ENCODE results near the gene LRRC32.

Gene LRRC32

DNA sequence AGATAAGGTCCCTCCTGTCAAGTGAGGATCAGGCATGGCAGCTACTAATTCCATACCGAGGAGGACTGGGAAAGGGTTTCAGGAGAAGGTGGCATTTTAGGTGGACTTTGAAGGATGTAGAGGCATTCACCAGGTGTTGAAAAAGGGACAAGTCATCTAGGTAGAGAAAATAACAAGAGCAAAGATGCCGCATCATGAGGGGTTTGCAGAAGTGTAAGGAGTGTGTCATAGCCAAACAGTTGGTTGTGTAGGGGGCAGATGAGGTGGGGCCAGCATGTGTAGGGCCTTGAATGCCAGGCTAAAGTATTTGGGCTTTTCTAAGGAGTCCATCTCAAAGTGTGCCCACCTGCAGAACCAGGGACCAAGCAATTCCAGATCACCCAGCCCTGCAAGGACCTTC, 11.6 kb upstream of the LRRC32 start:
- no peak for DNase-seq (ENCODE audit: low read depth in 3 of 3)

DNA sequence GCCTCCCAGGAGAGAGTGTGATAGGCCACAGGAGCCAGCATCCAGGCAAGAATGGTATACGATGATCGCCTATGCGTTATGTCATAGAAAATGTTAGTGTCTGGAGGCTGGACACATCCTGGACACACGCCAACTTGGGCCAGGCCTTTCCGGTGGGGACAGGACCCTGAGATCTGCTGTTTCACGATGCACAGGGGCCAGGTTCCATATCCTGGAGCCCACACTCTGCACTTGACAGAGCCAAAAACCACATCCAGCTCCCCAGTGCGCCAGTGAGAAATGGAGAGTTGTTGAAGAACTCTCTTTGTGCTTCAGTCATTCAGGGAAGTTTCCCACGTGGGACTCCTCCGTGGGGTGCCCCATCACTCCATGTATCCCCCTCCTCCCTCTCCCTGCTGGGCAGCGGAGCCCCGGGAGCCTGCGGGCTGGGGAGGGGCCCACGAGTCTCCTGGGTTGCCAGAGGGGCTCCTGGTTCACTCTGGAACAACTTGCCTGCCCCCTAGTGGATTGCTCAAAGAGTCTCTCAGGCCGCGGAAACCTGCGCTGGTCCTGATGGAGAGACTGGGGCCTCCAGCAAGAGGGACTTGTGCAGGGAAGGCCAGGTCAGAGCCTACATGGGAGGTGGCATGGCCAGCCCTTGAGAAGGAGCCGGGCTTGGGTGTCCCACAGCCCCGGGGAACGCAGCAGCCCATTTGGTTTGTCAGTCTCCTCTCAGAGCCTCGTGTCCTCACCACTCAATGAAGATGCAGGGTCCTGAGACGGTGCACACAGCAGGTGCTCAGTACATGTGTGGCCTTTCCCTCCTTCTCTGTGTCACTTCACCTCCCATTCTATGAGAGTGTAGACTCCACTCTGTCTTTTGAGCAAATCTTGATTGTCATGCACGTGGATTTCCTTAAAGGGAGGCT, 10.2 kb upstream of the LRRC32 start:
- peak; percentile 38 to 55 (median 38) for DNase-seq (ENCODE audit: low read depth in 3 of 3)

DNA sequence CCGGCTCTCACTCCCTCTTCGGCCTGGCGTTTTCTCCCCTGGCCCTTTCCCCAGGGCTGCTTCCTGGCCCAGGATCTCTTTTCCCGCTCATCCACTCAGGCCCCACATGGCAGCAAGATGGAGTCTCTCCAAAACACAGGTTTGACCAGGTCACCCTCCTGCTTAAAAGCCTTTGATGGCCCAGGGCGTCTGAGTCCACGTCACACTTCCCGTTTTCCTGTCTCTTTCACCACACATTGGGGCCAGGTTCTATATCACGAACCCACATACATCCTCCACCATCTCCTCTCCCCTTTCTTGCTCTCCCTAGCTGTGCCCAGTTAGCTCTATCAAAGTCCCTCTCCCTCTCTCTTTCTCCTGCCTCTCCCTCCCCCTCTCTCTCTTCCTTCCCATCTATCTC, 7.8 kb upstream of the LRRC32 start:
- DNase-seq (ENCODE audit: low read depth in 3 of 3): no peak

DNA sequence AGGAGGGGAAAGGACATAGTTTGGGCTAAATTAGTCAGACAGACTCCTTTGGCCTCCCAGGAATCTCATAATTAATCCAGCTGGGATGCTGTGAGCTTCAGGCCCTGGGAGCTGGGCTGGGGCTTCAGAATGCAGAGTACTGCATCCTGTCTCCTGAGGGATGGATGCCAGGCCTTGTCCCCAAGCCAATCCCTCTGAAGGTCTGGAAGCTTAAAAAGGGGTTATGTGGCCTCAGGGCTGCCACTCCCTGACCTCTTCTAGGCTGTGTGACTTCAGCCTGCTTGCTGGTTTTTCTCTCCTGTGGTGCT, 6.9 kb upstream of the LRRC32 start:
- no peak for DNase-seq (ENCODE audit: low read depth in 3 of 3)

DNA sequence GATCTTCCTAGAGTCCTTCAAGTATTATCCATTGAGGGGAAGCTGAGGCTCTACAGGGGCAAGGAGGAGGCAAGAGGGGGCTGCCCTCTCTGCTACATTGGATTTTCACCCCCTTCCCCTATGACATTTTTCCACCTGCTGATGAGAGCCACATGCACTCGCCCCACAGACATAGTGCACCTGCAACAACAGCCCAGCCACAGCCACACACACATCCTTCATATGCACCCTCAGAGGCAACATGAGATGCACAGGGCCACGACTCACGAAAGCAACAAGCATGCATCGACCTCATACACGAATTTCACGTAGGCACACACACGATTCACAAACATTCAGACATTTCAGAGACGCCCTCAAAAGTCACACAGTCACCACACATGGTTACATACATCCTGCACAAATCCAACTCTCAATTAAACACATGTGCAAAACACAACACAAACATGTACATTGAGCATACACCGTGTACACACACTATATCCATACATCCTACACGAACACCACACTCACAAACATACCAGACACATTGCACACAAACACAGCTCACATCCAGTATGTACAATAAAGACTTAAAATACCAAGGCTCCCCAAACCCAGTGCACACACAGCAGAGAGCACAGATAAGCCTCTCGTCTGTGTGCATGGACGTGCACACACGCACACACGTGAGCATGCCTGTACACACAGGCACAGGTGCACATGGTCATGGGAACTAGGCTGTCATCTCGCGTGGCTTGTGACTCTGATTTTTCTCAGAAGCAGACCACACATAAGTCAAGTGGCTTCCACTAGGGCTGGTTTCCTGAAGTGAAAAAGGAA, 6.3 kb upstream of the LRRC32 start:
- no peak for DNase-seq (ENCODE audit: low read depth in 3 of 3)

DNA sequence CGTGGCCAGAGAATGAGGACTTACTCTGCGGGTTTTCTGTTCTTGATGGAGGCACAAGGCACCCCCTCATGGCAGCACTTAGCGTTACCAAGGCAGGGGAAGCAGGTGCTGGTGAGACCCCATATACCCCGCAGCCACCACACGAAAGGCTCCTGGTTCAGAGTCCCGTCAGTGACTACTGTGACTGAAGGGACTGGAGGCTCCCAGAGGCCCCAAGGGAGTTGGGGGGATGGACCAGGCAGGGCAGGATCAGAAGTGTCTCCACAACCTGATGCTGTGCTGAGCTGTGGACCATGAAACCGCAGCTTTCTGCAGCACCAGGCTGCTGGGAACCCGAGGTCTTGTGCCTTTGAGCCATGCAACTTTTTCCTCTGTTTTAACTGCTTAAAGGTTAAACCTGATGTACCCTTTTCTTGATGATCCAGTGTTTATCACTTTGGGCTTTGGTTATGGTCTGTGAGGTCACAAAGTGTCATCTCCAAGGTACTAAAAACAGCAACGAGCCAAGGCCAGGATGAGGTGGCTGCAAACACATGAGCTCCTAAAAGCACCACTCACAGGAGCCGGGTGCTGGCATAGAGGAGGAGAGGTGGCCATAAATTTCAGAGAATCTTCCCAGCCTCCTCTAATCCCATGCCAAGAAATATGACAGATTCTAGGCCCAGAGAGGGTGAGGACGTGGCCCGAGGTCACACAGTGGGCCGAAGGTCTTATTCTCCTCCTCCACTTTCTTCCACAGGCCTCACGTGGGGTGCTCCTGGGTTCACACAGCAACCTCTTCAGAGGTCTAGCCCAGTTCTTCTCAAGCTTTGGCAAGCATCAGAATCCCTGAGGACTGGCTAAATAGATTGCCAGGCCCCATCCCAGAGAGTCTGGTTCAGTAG, 4.2 kb upstream of the LRRC32 start:
- no peak for DNase-seq (ENCODE audit: low read depth in 3 of 3)

DNA sequence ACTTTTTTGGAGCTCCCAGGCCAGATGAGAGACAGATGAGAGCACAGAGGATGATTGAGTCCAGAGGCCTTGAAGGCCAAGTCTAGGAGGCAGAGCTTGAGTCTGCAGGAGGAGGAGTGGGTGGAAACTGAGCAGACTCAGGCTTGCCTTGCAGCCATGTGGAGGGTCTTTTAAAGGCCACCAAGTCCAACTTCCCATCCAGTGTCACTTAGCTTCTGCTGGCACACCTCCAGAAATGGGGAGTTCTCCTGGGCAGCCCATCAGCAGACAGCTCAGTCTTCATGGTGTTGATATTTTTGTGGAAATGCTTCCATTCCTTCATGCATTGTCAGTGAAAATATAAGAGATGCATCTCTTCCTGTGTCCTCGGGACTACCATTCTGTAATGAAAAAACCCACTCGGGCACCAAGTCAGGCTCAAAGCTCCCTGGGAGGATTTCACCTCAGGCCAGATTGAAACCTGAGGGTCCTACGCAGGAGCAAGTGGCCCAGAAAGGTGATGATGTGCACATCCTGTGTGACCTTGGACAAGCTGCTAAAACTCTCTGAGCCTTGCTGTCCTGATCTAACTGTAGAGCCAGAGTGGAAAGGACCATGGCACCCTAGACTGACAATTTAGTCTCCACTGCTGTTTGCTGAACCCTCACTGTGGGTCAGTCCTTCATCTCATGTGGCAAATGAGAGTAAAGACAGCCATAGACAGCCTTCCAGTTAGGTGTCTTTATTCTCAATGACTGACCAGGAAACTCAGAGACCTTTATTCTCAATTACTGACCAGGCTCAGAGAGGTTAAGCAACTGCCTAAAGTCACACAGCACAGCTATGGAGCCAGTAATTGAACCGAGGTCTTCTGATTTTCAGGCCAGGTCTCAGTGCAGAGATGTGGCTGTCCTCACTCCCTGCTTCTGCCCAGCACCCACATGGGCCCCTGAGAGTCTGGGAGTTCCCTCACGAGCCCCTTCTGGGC, 2.9 kb upstream of the LRRC32 start:
- DNase-seq (ENCODE audit: low read depth in 3 of 3): no peak

DNA sequence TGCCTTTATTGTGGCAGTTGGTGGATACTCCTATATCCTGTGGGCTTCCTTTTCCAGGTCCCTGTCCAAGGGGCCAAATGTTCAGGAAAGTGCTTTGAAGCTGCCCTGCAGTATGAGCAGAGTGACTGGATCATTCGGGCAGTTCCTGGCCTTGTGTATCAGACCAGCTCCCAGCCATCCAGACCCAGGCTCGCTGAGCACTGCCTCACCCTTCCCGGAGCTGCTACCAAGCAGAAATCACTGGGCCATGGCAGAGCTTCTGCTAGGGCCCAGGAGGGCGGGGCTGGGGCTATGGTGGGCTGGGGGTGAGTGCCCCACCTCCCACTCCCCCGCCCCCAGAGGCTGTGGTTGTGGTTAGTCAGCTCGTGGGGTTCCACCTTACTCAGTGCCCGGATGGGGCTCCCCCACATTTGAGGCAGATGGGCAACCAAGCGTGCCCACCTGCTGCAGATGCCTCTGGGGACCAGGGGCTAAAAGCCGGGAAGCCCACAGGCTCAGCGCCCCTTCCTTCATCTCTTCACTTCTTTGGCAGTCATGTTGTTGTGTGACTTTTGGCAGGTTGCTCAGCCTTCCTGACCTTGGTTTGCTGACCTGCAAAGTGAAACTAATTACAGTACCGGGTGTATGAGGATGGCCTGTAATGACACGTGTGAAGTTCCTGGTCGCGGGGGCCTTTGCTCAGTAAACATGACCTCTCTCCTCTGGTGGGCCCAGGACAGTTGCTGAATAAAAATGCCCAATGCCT, 2.1 kb upstream of the LRRC32 start:
- peak in 1 of 3 experiments; percentile 31 for DNase-seq (ENCODE audit: low read depth in 3 of 3)

DNA sequence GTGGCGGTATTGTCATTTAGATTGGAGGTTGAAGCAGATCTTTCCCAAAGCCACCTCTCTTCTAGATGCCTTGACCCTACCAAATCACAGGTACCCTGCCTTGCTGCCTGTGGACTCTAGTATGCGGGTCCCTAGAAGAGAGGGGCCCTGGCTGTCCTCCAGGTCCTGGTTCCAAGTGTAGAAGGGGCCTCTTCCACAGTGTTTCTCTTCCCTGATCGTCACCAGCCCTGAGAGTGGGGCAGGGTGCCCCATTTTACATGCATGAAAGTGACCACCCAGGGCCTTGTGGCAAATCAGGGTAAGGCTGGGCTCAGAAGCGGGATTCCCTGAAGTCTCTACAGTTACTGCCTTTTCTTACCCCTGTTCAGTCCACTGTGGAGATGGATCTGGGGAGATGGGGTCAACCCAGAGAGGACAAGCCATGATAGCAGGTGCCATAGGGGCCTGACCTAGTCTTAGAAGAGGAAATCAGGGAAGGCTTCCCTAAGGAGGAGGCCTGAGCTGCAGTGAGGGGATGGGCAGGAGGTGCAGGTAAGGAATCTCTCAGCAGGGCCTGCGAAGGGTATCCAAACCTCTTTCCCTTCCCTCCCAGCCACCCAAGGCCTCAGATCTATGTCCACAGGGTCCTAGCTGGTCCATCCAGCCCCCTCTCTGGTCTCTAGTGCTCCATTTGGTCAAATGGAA, 1.2 kb upstream of the LRRC32 start:
- no peak for DNase-seq (ENCODE audit: low read depth in 3 of 3)

DNA sequence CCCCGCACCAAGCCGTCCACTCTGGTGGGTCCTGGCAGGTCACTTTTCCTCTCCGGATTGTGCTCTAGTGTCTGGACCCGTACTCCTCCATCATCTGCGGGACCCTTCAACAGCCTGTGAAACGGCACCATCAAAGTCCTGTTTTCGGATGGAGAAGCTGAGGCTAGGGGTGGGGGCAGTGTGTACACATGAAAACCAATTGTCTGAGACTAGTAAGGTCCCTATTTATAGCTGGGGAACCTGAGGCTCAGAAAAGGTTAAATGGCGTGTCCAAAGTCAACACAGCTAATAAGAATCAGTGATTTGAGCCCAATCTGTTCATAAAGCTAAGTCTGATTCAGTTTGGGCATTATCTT, 668 bp upstream of the LRRC32 start:
- DNase-seq (ENCODE audit: low read depth in 3 of 3): no peak

DNA sequence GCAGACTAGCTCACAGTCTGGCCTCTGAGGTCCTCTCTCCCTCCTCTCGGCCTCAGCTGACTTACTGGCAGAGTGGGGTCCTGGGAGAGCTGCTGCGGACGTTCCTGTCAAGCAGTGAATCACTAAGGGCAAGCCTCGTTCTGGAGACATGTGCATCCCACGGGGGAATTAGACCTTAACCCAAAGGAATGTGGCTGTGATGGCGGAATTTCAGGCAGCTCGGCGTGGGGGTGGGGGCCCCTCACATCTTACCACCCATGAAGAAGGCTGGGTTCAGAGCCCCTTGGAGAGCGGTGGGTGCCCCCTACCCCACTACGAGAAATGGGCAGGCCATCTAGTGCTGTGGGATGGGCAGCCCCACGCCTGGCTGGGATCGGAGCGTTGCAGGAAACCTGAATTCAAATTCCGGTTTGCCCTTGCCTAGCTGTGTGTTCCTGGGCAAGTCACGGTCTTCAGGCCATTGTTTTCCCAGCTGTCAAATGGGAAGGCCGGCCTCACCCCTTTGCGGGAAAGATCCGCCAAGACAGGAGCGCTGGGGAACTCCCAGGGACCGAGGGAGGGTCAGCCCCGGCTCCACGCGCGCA, 554 bp downstream of the LRRC32 start:
- DNase-seq (ENCODE audit: low read depth in 3 of 3): no peak

DNA sequence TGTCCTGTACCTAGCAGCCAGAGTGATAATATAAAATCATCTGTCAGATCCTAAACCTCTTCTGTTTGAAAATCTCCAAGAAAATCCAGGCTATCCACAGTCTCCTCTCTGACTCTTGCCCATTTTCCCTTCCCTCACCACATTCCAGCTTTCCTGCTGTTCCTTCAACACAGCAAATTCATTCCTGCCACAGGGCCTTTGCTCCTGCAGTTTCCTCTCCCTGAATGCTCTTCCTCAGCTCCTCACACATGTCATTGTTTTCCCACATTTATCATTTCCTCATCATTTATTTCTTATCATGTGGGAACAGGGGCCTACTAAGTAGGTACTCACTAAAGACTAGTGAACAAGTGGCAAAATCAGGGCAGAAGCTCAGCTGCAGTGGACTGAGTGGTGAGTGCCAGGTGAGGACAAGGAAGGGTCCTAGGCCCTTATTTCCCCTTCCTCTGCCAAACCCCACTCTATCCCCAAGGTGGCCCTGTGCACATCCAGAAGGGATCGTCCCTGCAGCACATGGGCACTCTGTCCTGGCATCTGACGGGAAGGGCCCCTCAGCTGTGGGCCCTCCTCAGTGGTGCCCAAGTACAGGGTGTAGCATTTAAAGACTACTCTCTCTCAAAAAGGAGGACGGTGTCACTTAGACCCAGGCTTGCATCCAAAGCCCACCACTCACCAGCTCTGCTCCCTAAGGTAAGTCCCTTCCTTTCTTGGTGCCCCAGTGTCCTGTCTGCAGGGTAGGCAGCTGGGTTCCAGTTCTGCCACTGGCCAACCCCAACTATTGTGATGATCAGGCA, 2.0 kb downstream of the LRRC32 start:
- no peak for DNase-seq (ENCODE audit: low read depth in 3 of 3)

DNA sequence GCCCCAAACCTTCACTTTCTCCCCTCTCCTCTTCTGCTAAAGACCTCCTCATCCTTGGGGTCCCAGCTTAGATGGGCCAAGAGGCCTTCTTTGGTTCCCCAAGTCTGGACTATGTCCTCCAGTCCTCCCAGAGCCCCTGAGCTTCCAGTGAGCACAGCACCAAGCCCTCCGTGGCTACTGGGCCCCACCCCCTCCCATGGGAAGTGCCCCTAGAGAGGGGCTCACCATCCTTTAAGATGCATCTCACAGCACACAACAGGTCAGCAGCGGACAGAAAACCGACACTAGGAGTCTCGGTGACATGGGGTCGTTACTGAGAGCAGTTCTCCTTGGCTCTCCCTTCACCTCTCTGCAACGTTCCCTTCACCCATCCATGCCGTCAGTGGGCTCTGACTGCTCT, 2.7 kb downstream of the LRRC32 start:
- DNase-seq (ENCODE audit: low read depth in 3 of 3): no peak

DNA sequence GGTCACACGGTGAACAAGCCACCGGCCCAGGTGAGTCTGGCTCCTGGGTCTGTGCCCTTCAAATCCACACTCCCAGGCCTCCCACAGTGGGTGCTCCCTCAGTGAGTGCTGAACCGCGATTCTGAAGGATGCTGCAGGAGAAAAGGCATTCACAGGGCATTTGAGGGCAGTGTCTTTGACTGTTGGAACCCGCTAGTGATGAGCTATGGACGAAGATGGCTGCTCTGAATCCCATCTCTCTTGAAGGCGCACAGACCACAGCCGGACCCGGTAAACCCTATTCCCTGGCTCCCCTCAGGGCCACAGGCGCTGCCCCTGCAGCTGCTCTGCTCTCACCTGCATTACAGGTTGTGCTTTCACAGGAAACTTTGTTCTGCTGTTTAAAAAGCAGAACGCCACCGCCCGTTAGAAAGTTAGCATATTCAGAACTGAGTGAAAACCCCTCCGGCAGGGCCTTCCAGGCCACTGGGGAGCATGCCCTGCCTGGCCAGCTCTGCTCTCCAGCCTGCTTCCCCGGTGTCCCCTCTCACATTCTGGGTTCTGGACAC, 3.2 kb downstream of the LRRC32 start:
- no peak for DNase-seq (ENCODE audit: low read depth in 3 of 3)

DNA sequence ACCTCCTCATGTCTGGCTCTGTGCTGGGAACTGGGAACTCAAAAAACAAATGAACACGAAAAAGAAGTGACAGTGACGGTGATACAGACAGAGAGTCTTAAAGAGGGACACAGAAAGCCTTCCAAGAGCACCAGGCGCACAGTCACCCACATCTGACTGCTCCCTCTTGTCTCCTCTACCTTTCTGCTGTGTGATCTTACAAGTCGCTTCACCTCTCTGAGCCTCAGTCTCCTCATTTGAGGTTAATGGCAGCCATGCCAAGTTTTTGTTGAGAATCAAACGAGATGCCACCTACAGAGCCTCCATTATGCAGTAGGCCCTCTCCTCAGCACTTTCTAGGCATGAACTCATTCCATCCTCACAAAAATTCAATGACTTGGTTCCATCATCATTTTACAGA, 3.7 kb downstream of the LRRC32 start:
- no peak for DNase-seq (ENCODE audit: low read depth in 3 of 3)

DNA sequence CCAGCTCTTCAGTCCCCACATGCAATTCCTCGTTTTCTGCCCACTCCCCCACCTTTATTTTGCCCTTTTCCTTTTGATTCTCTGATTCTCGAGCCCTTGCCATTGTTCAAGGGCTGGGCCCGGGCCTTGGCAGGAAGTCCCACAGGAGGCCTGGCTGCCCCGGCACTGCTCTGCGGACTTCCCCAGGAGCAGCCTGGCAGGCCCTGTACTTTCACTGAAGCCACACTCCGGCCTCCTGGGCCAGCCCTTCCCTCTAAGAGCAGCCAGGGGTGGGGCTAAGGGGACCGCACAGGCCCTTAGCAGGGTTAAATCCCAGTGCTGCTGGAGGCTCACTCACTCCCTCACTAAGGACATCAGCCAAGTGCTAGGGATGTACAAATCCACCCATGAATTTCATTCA, 4.1 kb downstream of the LRRC32 start:
- no peak for DNase-seq (ENCODE audit: low read depth in 3 of 3)

DNA sequence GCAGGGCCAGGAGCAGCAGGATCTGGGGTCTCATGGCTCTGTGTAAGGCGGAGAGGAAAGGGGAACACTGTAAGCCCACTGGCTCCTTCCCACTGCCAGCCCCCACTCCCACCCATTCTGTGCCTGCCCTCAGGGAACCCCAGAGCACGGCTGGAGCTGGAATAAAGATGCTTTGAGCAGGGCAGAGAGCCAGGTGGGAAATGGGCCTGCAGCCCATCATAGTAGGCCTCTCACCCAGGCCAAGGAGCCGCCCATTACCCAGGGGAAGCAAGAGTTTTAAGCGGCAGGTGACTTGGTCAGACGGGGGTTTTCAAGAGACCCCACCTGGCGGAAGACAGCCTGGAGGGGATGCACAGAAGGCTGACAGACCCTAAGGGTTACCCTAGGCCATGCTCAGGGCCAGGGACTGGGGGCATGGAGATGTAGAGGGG, 4.6 kb downstream of the LRRC32 start:
- no peak for DNase-seq (ENCODE audit: low read depth in 3 of 3)

DNA sequence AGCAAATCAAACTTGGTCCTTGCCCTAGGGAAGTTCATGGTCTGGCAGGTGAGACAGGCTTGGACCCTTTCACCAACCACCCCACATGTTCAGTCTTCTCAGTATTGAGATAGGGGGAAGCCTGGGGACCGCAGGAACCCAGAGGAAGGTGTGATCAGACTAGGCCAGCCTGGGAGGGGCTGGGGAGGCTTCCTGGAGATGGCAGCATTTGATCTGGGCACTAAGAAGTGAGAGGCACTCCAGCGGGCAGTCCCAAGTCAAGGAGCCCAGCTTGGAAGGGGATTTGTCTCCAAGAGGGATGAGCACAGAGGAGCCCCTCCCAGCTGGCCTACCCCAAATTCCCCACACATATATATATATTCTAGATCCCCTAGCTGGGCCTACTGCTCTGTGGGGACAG, 5.4 kb downstream of the LRRC32 start:
- DNase-seq (ENCODE audit: low read depth in 3 of 3): no peak
